Measurements from ENCODE around the gene DERL2.

DERL2 gene

DNA sequence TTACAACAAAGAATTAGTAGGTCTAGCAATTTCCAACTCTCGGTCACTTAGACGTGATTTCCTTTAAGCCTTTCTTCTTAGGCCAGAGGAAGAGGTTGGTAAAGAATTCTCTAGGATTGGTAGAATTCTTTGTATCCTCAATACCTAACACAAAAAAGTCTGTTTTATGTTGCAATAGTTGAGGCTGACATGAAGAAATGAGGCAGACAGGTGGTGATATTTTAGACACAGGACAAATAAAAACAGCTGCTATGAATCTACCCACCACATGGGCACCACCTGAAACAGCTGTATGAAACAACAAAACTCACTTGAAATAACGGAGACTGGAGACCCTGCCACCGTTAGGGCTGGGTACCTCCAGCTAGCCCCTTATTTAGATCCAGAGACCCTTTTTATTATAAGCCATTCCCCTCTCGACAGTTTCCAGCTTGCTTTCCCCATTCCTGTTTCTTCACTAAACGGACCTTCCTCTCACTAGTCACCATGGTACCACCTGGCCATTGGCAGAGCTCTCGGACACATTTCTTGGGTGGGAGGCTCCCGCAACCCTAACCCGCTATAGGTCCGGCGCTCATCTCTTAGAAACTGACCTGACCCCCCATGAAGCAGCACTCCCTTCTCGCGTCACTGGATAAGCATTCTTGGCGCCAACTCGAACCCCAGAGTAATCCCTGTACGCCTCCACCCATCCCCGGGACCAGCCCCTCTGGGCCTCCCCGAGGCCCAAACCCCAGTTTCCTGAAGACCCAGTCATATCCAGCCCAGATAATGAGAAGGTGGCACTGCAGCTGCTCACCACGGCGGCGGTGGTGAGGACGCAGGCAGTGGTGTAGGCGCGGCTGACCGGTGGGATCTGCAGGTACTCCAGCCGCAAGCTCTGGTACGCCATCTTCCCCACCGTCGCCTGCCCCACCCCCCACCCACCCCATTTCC is at the start of gene DERL2:
DERL2 (minus strand) TSS at position 909 of the 936 bp plus-strand sequence; CDS start at position 892, 17 bp downstream.
- no peak for DNase-seq

DNA sequence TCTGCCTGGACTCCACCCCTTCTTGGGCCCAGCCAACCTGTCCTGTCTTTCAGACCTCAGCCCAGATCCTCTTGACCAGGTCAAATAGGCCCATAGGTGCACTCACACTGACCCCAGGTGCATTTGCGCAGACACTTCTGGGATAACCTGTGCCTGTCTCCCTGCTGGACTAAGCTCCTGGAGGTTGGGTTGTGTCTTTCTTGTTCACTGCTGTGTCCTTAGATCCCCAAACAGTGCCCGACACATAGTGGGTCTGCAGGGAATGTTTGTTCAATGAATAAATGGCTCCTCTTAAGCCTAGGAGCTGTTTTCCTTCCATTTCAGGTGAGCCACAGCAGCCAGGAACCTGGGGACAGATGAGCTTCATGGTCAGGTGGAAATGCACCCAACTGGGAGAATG is 49.5 kb upstream of the DERL2 start:
- DNase-seq, result no peak

DNA sequence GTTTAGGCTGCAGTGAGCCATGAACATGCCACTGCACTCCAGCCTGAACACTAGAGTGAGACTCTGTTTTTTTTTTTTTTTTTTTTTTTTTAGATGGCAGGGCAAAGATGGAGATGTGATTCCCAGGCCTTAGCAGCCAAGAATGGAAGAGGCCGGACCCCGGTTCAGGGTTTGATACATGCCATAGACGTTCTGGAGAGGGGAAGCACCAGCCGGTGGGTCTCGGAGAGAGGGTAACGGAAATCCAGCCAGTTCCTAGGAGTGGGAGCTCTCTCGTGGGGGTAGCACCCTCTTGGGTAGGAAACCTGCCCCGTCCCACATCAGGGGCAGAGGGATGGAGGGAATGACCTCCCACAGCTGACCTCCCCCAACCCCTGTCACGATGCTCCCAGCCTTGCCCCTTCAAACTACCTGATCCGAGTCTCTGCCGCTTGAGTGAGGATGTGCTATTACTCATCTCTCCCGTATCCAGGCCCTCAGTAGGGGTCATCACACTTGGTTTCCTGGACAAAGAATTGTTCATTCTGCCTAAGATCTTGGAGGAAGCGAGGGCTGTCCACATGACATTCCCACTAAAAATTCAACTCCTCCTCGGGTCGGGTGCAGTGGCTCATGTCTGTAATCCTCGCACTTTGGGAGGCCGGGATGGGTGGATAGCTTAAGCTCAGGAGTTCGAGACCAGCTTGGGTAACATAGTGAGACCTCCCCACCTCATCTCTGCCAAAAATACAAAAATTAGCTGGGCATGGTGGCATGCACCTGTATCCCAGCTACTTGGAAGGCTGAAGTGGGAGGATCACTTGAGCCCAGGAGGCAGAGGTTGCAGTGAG is 47.7 kb upstream of the DERL2 start:
- no peak for DNase-seq

DNA sequence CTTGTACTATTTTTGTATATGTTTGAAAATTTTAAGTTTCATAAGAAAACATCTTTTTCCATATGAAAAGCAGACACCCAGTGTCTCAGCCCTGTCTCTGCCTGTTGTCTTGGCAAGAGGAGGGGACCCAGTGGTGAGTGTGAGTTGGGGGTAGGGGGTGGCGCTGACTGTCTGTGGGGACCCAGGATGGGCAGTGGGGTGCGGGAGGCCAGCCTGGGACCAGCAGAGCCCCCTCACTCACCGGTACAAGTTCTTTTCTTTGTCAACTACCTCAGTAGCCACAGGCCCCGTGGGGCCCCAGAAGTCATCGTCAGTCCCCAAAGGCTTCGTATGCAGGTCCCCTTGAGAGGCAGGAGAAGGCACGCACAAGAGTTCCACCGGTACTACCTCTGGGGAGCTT is 46.6 kb upstream of the DERL2 start:
- no peak for DNase-seq

DNA sequence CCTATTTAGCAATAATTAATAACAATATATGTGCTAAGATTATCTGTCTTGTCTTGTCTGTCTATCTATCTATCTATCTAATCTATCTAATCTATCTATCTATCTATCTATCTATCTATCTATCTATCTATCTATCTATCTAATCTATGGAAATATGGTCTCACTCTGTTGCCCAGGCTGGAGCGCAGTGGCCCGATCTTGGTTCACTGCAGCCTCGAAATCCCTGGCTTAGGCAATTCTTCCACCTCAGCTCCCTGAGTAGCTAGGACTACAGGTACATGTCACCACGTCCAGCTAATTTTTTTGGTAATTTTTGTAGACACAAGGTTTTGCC is 45.1 kb upstream of the DERL2 start:
- DNase-seq, result no peak

DNA sequence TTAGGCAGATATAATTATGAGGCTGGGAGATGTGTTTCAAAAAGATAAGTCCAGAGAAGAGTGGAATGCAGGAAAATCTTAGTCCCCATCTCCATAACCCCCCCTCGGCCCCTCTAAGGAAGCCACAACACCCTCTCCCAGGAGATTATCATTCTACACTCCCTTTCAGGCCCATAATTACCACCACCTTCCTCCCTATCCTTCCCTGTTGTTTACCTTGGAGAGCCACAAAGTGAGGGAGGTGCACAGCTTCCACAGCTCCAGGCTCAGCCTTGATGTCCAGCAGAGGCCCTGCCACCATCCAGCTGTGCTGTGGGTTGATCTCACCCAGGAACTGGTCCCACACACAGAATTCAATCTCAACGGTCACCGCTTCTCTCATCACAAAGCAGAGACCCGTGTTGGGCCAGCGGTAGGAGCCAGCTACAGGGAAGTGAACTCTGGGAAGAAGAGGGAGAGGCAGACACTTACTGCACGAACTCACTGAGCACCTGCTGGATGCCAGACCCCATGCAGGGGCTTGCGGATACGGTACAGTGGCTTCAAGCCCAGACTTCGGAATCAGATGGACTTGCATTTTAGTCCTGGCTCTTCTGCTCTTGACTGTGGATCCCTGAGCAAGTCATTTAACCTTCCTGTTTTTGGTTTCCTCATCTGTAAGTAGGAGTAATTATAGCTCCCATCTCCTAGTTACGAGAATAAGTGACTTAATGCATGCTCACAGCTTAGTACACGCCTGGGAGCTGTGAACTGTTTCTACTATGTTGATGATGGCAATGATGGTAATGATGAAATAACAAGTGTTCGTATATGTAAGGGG is 44.5 kb upstream of the DERL2 start:
- no peak for DNase-seq

DNA sequence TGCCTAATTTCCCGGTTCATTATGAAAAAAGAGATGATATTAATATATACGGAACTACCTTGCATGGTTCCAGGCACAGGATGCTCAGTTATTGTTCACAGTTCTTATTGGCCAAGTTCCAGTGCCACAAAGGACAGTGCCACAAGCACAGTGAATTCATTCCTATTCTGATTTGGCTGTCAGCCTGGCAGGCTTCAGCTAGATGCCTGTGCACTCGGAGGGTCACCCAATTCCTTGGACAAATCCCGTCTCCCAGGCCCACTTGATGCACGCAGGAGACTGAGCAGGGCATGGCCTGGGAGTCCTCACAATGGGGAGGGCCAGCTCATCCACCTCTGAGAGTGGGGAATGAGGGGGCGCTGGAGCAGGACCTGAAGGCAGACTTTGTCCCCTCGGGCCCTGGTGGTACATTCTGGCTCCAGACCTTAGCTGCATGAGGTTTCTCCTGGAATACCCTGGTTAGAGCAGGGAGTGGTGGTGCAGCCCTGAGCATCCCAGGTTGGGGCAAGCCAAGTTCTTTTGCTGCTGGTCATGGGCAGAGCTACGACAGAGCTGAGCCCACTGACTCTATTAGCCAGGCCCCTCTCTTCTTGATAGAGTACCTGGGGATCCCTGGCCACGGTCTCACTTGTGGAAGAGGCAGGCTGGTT is 41.7 kb upstream of the DERL2 start:
- DNase-seq, result no peak

DNA sequence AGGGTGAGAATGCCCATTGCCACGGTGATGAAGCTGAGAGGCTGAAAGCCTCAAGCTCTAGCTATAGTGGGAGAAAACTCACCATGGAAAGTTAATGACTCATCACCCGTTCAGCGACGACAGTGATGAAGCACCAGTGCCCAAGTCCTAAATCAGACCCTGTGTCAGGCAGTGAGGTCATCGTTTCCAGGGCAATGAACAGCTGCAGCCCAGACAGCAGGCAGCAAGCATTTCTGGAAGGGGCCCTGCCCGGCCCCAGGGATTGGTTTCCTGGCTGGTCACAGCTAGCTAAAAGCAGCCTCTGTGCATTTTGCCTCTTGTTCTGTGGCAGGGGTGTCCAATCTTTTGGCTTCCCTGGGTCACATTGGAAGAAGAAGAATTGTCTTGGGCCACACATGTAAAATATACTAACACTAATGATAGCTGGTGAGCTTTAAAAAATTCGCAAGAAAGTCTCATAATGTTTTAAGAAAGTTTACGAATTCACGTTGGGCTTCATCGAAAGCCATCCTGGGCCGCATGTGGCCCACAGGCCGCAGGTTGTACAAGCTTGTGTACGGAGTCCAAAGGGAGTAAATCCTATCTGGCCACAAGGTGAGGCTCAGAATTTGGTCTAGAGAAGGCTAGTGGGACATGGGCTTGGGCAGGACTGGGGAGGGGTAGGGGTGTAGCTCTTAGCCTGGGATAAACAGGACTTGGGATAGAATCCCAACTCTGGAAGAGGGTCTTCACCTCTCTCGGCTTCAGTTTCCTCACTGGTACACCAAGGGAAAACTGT is 41.0 kb upstream of the DERL2 start:
- peak; percentile 21 for DNase-seq

DNA sequence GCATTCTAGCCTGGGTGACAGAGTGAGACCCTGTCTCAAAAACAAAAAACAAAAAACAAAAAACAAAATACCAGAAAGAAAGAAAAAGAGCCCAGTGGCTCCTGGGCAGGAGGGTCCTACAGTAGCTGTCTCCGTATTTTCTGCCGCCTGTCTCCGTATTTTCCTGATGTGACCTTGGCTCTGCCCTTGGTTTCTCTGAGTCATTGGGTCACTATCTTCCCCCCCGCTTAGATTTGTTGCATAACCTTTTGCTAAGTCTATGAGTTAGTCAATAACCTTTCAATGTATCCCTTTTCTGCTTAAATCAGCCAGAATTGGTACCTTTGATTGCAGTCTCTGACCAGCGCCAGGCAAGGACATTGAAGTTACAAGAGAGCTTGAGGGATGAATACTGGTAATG is 37.3 kb upstream of the DERL2 start:
- no peak for DNase-seq

DNA sequence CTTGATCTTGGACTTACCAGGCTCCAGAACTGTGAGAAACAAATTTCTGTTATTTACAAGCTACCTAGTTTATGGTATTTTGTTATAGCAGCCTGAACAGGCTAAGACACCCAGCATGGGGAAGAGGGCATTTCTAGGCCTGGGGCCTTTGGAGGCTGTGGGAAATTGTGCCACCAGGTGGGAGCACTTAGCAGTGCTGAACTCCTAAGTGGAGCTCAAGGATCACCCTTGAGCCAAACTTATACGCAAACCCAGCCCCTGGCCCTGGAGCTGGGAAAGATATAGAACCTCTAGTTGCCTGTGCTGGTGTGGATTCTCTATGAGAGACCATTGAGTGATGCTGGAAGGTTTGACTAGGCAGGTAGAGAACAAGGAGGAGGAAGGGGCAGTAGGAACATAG is 36.5 kb upstream of the DERL2 start:
- no peak for DNase-seq

DNA sequence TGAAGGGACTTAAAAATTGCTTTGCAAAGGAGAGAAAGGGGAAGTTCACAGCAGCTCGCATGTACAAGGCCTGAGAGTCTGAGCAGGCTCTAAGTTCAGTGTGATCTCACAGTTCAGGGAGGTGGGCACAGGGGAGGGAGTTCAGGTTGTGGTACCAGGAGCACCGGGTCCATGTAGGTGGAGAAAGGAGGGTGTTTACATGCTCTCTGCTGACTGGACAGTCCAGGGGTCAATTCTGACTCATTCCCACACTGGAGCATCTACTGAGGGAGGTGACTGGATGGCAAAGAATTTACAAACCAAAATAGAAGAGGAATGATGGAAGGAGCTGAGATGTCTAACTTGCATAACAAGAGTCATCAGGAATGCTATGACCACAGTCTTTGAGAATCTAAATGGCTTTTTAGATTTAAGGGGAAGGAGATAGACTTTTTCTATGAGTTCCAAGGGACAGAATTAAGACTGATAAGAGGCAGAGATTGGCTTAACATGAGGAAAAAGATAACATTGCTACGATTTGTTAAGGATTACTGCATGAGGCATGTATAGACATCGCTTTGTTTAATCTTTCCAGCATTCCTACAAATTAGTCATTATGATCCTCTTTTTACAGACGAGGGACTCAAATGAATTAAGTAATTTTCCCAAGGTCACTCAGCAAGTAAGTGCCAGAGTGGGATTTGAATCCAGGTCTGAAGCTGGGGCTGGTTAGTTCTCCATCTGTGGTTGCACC is 30.2 kb upstream of the DERL2 start:
- DNase-seq, result no peak

DNA sequence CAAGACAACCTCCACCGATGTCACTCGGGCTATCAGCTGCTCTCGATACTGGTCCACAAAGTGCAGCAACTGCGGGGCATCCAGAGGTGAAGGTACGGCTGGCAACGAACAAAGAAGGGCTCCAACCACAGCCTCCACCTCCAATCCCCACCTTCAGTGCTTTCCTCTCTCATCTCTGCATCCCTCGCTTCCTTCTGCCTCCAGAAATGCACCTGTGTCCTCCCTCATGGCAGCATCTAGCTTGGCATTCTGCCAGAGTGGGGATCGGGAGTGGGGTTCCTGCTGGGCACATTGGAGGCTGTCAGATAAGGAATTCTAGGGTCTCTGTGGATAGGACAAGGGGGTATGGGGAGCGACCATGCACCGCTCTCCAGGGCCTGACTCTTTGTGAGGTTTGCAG is 29.0 kb upstream of the DERL2 start:
- DNase-seq, result no peak

DNA sequence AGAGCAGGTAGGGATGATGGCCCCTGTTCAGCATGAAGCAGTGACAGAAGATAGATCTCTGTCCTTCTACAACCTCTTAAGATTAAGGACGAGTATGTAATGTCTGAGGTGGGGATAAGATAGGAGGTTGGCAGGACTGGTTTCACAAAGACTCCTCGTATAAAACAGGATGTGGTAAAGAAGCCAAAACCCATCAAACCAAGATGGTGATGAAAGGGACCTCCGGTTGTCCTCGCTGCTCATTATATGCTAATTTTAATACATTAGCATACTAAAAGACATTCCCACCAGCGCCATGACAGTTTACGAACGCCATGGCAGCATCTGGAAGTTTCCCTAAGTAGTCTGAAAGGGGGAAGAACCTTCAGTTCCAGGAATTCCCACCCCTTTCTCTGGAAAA is 27.6 kb upstream of the DERL2 start:
- no peak for DNase-seq

DNA sequence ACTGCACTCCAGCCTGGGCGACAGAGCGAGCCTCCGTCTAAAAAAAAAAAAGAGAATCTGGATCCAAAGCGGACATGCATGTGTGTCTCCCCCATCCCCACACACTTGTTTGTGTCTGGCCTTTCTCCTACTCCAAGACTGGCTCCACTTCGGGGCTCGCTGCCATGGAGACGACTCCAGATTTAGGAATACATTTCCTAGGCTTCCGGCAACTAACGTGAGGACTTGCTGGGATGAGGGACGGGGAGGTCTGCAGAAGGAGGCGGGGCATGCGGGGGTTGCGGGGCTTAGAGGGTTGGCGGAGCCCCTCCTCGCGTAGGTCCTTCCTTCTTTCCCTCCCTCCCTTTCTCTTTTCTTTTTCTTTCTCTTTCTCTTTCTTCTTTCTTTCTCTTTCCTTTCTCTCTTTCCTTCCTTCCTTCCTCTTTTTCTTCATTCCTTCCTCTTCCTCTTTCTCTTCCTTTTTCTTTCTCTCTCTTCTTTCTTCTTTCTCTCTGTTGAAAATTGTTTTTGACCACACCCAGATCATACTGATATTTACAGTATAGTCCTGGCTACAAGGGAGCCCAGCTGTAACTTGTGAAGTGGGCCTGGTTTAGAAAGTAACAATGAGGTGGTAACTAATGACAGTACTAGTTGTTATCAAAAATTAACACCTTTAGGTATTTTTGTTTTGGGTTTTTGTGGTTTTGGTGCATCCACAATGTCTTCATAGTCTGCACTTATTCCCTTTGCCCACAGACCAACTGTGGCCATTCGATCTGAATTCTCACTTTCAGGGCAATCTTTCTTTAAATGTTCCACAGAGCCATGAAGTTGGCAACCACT is 25.6 kb upstream of the DERL2 start:
- DNase-seq, result no peak

DNA sequence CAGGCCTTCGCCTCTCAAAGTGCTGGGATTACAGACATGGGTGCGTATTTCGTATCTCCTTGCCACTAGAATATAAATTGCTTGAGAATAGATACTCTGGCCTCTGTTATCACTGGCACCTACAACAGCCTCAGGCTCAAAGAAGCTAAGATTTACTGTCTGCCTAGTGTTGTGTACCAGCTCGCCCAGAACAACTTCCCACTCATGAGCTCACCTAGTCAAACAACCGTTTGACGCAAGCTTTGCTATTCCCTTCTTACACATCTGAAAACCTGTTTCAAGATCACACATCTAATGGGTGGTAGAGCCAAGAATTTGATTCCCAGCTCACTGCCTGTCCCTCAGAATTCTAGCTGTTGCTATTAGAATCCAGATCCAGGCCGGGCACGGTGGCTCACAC is 24.8 kb upstream of the DERL2 start:
- DNase-seq, result no peak

DNA sequence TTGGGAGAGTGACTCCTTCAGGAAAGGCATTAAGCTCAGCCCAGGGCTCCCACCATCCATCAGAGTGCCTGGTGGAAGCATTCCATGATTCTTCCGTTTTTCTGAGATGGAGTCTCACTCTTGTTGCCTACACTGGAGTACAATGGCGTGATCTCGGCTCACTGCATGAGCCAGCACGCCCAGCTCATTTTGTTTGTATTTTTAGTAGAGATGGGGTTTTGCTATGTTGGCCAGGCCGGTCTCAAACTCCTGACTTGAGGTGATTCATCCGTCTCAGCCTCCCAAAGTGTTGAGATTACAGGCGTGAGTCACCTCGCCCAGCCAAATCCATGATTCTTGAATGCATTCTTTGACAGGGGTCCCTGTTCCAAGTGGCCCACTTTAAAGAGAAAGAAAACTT is 23.5 kb upstream of the DERL2 start:
- DNase-seq, result no peak

DNA sequence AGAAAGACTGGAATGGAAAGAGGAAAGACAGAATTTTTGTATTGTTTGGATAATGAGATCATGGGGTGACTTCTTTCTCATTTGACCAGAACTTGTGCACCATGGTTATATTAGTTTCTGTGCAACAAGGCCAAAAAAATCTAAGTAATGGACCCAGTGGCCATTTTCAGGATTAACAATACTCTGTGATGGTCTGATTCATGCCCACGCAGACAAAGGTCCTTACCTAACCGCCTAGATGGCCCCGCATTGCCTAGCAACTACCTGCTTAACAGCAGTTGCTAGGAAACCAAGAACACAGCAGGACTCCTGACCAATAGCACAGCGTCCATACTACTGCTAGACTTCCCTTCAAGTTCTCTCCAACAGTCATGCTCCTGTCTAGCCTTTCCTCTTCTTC is 22.8 kb upstream of the DERL2 start:
- DNase-seq, result peak; percentile 16

DNA sequence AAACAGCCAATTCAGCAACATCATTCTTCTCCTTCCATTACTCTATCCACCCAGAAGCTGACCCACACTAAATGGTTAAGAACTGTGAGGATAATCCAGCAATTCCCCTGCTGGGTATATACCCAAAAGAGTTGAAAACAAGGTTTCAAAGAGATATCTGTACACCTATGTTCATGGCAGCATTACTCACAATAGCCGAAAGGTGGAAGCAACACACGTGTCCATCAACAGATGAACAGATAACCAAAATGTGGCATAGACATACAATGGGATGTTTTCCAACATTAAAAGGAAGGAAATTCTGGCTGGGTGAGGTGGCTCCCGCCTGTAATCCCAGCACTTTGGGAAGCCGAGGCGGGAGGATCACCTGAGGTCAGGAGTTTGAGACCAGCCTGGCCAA is 20.3 kb upstream of the DERL2 start:
- DNase-seq, result no peak

DNA sequence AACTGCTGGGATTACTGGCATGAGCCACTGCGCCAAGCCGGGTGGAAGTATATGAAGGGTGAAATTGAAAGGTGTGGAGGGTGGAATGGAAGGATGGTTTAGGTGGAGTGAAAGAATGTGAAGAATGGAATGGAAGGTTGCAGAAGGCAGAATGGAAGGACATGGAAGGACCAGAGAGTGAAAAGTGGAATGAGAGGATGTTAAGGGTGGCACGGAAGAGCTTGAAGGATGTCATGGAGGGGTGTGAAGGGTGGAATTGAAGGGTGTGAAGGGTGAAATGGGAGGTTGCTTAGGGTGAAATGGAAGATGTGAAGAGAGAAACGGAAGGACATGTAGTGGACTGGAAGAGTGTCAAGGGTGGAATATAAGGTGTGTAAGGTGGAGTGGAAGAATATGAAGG is 16.6 kb upstream of the DERL2 start:
- DNase-seq, result no peak

DNA sequence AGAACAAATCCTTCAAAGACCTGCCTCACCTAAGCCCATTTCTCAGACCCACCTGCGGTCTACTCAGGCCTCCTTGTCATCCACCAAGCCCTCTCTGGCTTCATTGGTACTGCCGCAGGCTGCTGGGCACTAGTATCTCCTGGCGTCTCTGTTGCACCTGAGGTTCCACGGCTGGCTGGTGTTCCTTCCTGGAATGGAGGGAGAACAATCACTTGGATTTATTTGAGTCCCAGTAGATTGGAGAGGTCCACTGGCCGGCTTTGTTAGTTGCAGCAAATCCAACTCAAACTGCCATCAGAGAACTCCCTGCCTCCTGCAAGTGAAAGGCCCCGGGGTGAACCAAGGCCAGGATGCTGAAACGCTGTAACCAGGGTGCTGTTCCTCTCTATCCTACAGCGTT is 15.7 kb upstream of the DERL2 start:
- DNase-seq, result no peak

Data from NCI-H774 (cell line).